Inferior parietal cortex (tissue), 1 donor: Measurements from ENCODE around the gene EMC8.
"Not testable (repeated sequence)": the region's sequence is repeated elsewhere in the genome, so short reads cannot be mapped to it uniquely, and the experiment has no call there.

Source experiments
- DNase-seq: peaks from one replicate; pipeline ENCODE4 v3.0.0-alpha.2; 2016; ENCODE audit errors: extremely low spot score

Gene EMC8

DNA sequence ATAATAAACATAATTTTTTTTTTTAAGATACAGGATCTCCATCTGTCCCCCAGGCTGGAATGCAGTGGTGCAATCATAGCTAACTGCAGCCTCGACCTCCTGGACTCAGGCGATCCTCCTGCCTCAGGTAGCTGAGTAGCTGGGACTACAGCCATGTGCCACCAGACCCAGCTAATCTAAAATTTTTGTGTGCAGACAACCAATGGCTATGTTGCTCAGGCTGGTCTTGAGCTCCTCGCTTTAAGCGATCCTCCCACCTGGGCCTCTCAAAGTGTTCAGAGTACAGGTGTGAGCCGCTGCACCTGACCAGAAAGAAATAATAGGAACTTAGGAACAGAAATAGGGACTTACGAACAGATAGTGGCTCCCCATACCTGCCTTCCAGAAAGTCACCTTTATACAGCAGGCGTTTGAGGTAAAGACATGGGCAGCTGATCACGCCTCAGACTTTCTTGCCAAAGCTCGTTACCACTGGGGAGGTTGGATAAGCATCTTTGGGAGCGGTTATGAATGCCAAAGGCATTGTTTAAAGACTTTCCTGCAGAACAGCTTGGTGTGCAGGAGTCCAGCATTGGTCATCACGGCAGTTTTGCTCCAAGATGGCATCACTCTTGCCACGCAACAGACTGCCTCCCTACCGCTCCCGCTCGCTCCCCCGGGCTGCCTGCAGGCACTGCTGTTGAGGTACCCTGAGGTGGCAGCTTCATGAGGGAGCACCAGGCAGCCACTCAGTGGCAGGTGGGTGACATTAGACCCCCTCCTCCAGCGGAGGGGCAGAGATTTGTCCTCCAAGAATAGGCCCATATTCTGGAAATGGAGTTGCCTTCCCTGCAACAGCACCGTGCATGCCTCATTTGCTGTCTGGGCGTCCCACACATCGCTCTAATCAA lies 13.7 kb upstream of the EMC8 start:
- no peak for DNase-seq

DNA sequence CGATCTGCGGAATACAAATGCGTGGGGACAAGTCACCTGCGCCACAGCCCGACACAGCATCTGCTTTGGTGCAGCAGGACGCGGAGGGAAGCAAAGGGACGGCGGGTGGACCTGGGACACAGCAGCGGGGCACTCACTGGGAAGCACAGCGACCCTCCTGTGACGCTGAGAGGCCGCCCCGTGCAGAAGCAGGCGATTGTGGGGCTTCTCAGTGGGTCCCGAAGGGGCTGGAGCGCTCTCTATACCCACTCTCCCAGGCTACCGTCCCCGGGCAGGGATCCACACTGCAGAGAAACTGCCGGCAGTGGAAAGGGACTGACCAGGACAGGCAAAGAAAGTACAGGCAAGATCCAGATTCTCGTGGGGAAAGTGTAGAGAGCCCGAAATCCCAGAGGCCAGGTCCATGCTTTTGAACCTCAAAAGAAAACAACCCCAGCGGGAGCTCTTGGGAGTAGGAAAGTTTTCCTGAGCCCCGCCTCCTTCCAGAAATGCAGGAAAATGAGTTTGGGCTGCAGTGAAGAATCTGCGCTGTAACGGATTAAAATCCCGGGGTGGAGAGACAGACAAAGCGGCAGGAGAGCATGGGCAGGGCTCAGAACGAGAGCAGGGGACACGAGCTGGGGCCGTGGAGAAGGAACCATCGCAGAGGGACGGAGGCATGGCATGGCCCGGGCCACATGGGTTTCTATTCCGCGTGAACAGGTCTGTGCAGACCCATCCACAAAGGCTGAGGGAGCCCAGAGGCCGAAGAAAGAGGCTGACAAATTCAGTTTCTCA lies 12.9 kb upstream of the EMC8 start:
- no peak for DNase-seq

- no peak for DNase-seq
Measured at GRCh38 chr16:85810742-85811115, 11.4 kb upstream of the EMC8 start.

- DNase-seq: no peak
Measured at GRCh38 chr16:85810097-85810741, 10.9 kb upstream of the EMC8 start.

DNA sequence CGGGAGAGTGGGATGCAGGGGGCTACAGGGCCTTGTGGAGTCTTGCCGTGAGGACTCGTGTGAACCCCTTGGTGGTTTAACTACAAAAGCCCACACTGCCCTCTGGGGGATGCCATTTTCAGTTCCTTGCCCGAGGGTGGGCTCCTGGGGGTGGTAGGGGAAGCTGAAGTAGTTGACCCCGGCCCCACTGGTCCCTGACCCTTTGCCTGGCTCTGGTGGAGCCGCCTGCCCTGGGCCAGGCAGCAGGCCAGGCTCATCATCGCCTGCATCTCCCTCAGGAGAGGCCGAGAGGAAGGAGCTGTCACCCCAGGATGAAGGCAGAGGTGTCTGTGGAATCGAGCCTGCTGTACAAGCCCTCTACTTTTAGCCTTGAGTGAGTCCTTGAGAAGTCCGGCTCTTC lies 10.3 kb upstream of the EMC8 start:
- DNase-seq: no peak

DNA sequence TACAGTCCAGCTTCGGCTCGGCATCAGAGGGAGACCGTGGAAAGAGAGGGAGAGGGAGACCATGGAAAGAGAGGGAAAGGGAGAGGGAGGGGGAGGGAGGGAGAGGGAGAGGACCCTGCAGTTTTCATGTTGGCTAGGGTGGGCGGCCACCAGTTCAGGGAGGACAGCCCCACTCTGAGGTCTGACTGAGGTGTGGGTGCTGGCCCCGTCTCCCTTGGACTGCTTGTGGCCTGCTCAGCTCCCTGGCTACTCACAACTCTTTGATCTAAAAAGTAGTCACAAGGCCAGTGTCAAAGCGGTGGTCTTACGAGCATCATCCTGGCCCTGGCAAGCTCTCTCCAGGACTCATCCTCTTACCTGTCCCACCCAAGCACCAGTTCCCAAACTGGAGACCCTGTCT lies 9.6 kb upstream of the EMC8 start:
- DNase-seq: no peak

DNA sequence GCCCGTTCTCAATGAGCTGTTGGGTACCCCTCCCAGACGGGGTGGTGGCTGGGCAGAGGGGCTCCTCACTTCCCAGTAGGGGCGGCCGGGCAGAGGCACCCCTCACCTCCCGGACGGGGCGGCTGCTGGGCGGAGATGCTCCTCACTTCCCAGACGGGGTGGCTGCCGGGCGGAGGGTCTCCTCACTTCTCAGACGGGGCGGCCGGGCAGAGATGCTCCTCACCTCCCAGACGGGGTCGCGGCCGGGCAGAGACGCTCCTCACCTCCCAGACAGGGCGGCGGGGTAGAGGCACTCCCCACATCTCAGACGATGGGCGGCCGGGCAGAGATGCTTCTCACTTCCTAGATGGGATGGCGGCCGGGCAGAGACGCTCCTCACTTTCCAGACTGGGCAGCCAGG lies 8.8 kb upstream of the EMC8 start:
- DNase-seq: not testable (repeated sequence)

DNA sequence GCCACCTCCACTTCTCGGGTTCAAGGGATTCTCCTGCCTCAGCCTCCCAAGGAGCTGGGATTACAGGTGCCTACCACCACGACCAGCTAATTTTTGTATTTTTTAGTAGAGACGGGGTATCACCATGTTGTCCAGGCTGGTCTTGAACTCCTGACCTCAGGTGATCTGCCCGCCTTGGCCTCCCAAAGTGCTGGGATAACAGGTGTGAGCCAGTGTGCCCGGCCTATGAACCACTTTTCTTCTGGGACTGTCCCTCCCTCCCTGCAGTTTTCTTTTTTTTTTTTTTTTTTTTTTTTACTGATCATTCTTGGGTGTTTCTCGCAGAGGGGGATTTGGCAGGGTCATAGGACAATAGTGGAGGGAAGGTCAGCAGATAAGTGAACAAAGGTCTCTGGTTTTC lies 8.0 kb upstream of the EMC8 start:
- DNase-seq: not testable (repeated sequence)

DNA sequence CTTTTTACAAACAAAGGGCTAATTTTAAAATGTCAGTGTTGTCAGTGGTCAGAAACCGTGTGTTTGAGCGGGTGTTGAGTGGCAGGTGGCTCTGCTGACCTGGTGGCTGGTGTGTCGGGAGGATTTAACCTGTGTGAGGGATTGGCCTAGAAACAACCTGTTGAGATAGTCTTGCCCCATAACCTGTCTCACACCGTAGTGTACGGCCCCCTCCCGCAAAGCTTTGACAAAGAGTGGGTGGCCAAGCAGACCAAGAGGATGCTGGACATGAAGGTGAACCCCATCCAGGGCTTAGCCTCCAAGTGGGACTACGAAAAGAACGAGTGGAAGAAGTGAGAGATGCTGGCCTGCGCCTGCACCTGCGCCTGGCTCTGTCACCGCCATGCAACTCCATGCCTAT lies 7.2 kb upstream of the EMC8 start:
- no peak for DNase-seq

GRCh38 chr16:85805442-85806045 lies 6.2 kb upstream of the EMC8 start:
- no peak for DNase-seq

DNA sequence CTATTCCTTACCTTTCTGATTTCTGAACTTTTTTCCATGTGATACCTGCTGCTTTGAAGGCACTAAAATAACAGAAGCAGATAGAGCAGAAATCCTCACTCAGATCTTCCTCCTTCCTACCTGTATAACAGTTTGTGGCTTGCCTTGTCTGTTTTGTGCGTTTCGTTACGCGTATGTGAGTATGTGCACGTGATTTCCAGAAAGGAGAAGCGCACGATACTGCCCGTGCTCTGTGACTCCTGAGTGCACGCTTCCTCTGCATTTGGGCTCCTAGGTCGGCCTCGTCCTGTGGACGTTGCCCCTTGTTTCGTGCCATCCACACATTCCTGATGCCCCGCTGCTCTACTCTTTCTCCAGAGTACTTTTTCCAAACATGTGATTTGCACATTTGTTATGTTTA lies 4.2 kb upstream of the EMC8 start:
- no peak for DNase-seq

GRCh38 chr16:85800321-85800669 lies 951 bp upstream of the EMC8 start:
- no peak for DNase-seq

DNA sequence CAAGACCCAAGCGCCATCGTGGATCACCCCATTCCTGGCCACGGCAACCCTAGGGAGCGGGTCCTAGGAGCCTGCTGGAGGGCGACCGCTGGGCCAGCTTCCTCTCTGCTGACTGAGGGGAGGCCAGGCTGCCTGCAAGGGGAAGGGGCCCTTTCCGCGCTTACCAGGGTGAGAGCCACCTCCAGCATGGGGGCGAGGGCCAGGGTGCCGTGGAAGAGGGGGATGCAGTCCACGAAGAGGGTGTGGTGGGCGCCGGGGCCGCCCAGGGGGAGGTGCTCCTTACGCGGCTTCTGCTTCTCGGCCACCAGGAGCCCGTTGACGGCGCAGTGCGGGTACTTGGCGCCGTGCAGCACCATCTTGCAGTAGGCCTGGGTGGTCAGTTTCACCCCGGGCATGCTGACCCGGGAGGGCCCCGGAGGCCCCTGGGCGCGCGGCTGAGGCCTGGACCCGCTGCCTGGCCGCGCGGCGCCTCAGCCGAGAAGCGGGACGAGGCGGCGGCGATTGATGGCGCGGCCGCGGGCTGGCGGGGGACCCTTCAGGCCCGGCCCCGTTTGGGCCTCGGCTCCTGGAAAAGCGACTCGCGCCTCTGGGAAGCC lies 345 bp downstream of the EMC8 start:
- no peak for DNase-seq

DNA sequence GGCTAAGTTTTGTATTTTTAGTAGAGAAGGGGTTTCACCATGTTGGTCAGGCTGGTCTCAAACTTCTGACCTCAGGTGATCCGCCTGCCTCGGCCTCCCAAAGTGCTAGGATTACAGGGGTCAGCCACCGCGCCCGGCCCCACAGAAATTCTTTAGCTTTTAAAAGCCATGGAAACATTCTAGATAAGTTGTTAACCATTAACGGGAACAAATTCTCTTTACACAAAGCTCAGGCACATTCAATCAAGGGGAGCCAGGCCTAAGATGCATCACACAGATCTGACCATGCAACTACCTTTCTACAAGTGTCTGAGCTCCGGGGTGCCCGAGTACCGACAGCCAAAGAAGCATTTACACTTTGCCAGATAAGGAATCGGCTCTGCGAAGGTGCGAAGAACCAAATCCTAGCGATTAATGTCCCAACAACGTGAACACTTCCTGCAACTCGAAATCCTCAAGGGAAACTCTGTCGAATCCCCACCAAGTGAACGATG lies 1.0 kb downstream of the EMC8 start:
- DNase-seq: no peak

DNA sequence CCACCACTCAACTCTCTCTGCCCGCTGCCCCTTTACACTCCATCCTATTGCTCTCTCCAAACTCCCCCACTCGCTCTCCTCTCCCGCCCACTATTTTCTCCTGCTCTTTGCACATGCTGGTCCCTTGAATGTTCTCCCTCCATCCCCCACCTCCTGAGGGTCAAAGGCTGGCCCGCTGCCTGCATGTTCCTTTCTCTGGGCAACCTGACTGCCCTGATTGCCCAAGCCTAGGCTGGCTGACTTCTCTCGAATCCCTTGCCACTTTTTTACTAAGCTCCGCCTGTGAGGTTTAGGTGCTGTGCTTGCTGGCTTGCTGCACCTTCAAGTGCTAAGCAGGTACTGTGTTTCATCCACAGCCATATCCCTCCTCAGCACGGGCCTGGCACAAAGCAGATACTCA lies 2.7 kb downstream of the EMC8 start:
- DNase-seq: no peak

DNA sequence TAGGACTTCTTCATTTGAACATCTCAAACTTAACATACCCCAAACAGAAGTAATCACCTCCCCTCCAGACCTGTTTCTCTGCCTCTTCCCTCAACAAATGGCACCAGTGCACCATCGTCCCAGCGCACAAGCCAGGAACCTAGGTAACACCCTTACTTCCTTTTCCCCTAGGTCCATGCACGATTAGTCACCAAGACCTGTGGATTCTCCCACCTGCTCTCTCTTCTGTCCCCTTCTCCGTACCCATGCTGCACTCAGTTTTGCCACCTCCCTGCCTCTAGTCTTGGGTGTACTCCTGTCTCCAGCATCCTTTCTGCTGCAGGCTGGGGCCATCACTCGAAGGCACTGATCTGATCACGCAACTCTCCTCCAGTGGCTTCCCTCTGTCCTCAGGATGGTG lies 3.2 kb downstream of the EMC8 start:
- DNase-seq: no peak

DNA sequence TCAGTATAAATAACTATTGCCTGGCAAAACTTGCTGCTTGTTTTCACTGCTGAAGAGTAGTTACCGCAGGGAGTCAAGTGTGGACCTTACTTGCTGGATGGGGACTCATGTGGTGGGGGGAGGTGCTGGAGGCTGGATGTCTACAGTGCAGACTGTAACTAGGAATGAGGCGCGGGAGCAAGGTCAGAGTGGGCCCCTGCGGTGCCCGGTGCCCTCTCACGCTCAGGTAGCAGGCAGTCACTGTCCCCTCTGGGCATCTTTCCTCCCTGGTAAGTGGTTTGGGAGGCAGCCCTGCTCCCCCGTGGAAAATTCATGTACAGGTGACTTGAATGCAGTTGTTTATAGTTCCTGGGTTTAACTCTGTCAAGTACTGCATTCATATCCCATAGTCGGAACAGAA lies 4.6 kb downstream of the EMC8 start:
- no peak for DNase-seq

DNA sequence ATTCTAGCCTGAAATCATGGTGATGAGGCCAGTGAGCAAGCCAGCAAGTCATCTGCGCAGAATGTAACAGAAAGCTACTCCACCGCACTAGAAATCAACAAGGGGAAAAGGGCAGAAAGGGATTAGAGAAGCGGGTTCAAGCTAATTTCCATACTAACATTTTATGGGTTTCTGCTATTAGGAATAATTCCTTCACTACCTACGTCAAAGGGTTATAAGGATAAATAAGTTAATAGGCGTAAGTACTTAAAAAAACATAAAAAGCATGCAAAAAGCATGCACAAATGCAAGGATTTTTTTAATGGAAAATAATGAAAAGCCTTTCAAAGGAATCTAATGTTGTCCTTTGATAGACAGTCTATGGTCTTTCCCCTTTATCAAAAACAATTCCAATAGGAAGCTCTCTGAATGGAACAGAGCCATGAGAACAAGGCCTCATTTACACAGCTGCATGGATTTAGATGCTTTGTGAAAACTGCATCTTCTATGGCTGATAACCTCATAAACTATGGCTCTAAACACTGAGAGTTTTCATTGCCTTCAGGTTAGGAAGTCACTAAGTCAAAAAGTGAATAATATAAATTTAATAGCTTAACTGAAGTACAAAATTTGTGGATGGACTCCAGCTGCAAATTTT lies 5.6 kb downstream of the EMC8 start:
- DNase-seq: no peak

GRCh38 chr16:85789773-85790172 lies 9.6 kb downstream of the EMC8 start:
- no peak for DNase-seq

DNA sequence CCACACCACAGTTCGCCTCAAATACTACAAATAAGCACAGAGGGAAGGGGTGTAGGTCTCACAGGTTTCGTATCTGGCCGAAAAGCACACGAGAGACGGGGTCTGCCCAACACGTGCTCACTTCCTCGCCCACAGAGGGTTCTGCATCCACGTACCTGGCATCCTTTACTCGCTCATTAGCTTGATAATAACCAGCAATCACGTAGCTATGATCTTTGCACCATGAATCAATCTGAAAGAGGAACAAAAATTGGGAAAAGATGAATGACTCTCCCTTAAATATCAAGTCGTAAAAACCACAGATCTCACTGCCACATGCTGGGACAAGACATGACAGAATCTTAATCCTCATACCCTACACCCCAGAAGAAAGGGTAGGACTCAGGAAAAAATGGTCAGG lies 10.5 kb downstream of the EMC8 start:
- no peak for DNase-seq

DNA sequence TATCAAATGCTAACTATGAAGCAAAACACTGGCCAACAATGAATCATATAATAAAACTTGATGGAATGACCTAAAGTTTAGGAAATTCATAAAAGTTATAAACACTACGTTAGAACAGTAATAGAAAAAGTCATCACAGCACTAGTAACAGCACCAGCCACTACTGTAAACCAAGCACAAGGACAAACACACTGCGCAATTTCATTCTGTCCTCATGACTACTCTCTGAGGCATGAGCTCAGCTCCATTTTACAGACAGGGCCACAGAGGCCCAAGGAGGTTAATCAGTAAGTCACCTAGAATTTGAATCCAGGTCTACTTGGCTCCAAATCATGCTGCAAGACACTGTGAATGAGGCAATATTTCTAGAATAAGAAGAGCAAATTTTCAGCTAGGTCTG lies 13.4 kb downstream of the EMC8 start:
- no peak for DNase-seq
